ENCODE results near the gene RANBP17.

DNA sequence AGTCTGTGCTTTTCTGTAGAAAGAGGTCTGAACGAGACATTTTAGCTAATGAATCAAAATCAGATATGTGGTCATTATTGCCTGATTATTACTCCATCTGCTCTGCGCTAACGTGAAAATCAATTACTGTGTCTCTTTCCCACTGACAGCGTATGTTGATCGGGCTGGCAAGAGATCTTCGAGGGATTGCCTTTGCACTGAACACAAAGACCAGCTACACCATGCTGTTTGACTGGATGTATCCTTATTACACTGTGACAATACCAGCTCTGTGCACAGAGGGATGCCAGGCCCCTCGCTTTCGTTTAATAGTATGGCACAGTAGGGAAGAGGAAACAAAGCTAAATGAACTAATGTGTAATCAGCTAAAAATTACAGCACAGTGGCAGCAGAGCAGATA, 343.6 kb downstream of the RANBP17 start:
- TF ChIP-seq POLR2AphosphoS5 (IDR thresholded peaks at IDR 0.05), result no peak
- TF ChIP-seq, protein P1, sequence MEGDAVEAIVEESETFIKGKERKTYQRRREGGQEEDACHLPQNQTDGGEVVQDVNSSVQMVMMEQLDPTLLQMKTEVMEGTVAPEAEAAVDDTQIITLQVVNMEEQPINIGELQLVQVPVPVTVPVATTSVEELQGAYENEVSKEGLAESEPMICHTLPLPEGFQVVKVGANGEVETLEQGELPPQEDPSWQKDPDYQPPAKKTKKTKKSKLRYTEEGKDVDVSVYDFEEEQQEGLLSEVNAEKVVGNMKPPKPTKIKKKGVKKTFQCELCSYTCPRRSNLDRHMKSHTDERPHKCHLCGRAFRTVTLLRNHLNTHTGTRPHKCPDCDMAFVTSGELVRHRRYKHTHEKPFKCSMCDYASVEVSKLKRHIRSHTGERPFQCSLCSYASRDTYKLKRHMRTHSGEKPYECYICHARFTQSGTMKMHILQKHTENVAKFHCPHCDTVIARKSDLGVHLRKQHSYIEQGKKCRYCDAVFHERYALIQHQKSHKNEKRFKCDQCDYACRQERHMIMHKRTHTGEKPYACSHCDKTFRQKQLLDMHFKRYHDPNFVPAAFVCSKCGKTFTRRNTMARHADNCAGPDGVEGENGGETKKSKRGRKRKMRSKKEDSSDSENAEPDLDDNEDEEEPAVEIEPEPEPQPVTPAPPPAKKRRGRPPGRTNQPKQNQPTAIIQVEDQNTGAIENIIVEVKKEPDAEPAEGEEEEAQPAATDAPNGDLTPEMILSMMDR (IDR thresholded peaks at IDR 0.05), result no peak
- no peak for TF ChIP-seq EP300 (IDR thresholded peaks at IDR 0.05; ENCODE audit: low read depth)
- TF ChIP-seq POLR2A (IDR thresholded peaks at IDR 0.05), result no peak
